Measurements from ENCODE around the gene RNF103.
"Not testable (repeated sequence)": the region's sequence is repeated elsewhere in the genome, so short reads cannot be mapped to it uniquely, and the experiment has no call there.

RNF103 gene, protein sequence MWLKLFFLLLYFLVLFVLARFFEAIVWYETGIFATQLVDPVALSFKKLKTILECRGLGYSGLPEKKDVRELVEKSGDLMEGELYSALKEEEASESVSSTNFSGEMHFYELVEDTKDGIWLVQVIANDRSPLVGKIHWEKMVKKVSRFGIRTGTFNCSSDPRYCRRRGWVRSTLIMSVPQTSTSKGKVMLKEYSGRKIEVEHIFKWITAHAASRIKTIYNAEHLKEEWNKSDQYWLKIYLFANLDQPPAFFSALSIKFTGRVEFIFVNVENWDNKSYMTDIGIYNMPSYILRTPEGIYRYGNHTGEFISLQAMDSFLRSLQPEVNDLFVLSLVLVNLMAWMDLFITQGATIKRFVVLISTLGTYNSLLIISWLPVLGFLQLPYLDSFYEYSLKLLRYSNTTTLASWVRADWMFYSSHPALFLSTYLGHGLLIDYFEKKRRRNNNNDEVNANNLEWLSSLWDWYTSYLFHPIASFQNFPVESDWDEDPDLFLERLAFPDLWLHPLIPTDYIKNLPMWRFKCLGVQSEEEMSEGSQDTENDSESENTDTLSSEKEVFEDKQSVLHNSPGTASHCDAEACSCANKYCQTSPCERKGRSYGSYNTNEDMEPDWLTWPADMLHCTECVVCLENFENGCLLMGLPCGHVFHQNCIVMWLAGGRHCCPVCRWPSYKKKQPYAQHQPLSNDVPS

DNA sequence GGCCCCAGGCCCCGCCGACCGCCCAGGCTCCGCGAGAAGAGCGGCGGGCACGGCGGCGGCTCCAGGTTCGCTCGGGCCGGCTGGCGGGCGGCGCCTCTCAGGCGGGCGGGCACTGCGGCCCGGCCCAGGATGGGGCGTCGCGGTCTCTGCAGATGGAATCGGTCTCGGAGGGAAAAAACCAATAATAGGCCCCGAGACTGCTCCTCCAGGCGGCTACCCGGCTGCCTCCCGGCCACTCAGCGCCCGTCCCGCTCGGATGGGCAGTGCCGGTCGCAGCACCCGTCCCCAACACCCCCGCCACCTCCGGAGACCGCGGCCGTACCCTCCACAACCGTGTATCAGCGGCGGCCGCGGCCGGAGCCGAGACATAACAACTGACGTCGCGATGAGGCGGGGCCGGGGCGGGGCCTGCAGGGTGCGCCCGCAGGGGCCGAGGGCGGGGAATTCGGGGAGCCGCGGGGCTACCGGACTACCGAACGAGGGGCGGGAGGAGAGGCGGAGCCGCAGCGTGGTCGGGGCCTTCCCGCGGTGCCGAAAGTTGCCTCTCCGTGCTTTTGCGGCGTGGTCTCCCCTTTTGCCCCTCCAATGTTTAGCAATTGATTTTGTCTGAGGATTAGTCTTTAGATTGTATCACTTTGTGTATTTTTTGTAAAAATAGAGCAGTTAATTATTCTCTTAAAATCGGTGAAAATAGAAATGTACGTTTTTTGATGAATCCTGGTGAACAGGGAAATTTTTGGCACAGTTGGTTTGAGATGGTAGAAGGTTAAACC, at the start of gene RNF103:
Gene RNF103, minus strand, starts transcription at position 372 of the 773 bp plus-strand sequence. CDS start 979 bp downstream, outside the sequence.
- peak; percentile 81 to 91 (median 86) for DNase-seq

DNA sequence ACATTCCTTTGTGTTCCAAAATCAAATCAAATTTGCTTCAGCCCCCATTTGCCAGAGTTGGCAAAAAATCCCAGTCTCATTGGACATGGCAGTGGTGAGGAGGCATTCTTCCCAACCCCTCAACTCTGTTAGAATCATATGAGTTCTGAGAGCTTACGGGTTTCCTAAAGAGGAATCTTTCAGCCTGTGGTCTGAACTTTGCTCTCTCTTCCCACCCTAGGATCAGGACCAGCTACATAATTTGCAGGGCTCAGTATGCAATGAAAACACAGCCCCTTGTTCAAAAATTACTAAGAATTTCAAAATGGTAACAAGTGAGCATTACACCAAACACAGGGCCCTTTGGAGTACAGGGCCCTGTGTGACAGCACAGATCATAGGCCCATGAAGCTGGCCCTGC, 49.3 kb upstream of the RNF103 start:
- DNase-seq, result no peak

DNA sequence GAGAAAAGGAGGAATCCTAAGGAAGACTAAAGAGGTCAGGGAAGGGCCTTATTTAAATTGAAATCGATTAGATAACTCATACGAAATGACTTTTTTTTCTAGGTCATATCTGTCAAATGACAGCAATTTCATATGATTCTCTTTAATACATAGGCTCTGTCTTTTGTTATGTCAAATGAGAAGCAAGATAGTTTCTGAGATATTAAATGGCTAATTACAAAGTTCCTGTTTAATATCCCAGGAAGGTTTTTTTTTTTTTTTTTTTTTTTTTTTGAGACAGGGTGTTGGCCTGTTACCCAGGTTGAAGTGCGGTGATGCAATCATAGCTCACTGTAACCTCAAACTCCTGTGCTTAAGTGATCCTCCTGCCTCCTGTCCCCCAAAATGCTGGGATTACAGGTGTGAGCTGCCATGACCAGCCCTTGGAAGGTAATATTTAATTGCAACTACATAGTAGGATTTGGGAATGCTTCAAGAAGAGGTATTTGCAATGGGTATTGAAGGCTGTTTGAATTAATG, 48.4 kb upstream of the RNF103 start:
- DNase-seq, result no peak

DNA sequence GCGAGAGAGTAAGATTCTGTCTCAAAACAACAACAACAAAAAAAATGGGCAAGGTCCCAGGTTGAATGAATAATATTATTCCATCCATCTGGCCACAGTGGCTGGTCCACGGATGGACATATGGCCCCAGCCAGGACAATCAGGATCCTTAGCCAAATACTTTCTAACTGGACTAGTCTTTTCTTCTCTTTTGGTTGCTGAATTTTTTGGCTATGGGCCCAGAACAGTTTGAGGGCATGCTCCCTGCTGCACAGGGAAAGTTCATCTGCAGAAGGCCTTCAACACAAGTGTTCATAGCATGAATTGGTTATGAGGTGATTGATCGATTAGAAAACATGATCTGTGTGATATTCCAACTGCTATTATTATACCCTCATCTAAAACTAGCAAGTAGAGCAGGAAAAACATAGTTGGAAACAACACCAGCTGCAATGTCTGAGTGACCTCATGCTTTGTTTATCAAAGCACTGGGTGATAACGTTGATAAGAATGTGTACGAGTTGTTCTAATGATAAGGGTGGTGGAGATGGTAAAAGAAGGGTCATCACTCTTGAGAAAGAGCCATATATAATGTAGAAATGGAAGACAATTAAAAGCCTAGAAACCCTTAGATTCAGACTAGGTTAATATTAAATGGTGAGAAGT, 47.8 kb upstream of the RNF103 start:
- no peak for DNase-seq

DNA sequence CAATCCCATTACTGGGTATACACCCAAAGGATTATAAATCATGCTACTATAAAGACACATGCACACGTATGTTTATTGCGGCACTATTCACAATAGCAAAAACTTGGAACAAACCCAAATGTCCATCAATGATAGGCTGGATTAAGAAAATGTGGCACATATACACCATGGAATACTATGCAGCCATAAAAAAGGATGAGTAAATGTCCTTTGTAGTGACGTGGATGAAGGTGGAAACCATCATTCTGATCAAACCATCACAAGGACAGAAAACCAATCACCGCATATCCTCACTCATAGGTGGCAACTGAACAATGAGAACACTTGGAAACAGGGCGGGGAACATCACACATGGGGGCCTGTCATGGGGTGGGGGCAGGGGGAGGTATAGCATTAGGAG, 45.7 kb upstream of the RNF103 start:
- DNase-seq, result not testable (repeated sequence)

DNA sequence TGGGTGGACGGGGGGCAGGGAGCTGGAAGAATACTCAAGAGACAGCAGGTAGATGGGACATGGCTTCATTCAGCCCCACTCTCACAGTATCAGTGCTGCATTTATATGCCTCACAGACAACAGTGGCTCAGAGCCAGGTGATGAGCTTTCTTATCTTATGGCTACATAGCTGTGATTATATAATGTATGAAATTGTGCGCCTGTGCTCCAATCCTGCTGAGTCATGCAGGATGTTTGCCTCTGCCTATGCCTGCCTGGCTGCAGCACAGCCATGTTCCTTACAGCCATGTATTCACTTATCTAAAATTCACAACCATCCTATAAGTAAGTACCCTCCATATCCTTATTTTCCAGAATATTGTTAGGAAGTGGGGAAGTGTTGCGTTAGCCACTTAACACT, 37.7 kb upstream of the RNF103 start:
- no peak for DNase-seq

DNA sequence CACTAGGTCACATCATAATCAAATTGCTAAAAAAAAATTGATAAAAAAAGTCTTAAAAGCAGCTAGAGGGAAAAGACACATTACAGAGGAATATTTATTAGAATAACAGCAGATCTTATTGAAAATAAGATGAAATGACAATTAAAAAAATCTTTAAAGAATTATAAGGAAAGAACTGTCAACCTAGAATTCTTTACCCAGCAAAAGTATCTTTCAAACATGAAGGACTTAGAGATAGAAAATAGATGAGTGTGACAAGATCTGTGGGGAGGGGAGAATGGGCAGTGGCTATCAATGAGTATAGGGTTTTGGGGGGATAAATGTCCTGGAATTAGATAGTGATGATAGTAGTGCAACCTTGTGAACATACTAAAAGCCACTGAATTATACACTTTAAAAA, 26.5 kb upstream of the RNF103 start:
- DNase-seq, result no peak

DNA sequence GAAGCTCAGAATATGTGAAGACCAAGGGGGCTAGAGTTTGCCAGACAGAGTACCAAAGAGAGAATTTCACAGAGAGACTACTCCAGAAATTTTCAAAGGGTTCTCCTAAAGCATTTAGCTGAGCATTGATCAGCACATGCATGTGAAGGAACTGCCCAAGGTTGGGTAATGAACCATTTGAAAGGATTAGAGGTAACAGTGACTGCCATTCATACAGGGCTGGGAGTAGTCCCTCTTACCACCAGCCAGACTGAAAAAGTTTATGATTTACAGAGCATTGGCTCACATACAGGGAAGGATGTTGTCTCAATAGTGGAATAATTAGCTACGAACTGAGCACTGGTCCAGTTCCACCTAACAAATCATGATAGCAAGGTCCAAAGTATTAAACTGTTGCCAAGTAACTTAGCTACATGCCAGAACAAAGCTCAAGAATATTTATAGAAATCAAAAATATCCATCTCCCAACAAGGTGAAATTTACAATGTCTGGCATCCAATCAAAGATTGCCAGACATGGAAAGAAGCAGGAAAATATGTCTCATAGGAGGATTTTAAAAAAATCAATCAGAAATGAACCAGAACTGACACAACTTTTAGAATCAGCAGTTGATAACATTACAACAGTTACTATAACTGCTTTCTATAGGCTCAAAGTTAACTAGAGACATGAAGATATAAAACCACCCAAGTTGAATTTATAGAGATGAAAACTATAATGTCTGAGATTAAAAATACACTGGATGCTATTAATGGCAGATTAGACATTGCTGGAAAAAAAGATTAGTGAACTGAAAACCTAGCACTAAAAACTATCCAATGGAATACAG, 25.7 kb upstream of the RNF103 start:
- no peak for DNase-seq

DNA sequence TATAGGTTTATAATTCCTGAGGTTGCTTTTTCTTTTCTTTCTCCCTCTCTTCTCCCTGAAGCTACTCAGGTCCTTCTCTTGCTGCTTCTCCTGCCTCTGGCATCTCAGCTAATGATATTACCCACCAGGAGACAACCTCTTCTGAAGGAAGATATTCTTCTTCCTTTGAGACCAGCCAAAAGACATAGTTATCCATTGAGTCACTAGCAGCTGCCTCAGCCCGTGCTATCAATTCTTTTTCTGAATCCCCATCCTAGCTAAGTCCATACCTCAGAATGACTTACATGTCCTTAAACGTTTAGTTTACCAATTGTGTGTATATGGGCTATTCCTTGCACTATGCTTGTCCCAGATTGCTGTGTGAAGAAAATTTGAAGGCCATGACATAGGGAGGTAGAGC, 25.0 kb upstream of the RNF103 start:
- no peak for DNase-seq

DNA sequence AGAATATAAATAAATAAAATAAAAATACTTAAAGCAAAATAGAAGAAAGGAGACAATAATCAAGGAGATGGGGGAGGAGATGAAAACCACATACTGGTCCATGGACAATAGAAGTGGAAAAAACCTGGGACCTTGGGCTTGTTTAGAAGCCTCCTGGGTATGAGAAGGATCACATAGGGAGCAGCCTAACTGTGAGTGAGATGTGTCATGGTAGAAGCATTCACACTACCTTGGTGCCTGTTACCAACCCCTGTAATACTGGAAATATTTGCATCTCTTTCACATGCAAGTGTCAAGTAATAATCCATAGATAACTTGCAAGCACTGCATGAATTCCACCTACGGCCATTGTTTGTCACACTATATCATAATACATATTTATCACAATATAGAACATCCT, 23.2 kb upstream of the RNF103 start:
- DNase-seq, result no peak

DNA sequence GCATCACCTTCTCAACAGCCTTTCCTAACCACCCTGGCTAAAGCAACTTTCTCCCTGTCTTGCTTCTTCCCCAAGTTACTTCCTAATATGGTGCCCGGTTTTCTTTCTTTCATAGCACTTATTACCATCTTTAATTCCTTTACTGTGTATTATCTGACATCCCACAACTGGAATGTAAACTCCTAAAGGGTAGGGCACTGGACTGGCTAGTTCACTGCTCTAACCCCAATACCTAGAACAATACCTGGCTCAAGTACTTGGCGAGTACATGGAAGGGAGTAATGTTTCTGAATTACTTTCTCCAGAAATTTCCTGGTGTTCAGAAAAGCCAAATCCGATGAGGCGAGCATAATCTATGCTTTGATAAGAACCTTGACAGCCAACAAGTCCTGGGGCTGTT, 22.7 kb upstream of the RNF103 start:
- DNase-seq, result no peak

DNA sequence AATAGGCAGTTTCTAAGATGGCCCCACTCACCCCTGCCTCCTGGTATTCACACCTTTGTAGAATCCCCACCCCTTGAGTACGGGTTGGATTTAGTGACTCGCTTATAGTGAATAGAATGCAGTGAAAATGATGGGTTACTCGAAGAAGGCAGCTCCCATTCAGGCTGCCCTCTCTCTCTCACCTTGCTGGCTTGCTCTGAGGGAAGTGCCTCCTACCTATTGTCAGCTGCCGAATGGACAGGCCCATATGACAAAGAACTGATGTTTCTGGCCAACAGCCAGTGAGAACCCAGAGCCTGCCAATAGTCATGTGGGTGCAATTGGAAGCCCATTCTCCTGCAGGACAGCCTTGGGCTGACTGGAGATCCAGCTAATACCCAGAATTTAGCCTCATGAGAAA, 22.1 kb upstream of the RNF103 start:
- DNase-seq, result no peak

DNA sequence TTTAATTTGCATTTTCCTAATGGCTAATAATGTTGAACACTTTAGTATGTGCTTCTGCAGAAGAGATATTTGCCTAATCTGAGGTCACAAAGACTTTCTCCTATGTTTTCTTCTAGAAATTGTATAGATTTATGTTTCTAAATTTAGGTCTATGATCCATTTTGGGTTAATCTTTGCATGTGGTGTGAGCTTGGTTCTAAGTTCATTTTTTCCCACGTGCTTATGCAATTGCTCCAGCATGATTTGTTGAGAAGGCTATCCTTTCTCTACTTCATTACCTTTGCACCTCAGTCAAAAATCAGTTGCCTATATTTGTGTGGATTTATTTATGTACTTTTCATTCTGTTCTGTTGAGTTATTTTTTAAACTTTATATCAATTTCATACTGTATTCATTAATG, 15.0 kb upstream of the RNF103 start:
- DNase-seq, result no peak

DNA sequence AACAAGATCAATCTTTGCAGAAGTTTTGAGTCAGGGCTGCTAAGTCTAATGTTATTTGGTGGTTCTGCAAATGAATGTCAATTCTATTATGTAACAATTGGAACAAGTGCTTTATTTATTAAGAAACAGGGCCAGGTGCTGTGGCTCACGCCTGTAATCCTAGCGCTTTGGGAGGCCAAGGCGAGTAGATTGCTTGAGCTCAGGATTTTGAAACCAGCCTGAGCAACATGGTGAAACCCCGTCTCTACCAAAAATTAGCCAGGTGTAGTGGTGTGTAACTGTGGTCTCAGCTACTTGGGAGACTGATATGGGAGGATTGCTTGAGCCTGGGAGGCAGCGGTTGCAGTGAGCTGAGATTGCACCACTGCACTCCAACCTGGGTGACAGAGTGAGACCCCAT, 13.2 kb upstream of the RNF103 start:
- no peak for DNase-seq

DNA sequence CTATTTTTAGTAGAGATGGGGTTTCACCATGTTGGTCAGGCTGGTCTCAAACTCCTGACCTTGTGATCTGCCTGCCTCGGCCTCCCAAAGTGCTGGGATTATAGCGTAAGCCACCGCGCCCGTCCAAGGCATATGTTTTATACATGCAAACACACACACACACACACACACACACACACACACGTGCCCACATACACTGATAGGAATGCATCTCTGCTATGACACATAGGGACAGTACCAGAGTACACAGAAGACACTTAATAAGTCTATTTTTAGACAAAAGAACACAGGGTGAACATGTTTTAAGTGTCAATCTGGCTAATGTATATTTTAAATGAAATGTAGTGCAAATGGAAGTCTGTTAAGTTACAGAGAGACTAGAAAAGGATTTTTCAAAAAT, 10.7 kb upstream of the RNF103 start:
- no peak for DNase-seq

DNA sequence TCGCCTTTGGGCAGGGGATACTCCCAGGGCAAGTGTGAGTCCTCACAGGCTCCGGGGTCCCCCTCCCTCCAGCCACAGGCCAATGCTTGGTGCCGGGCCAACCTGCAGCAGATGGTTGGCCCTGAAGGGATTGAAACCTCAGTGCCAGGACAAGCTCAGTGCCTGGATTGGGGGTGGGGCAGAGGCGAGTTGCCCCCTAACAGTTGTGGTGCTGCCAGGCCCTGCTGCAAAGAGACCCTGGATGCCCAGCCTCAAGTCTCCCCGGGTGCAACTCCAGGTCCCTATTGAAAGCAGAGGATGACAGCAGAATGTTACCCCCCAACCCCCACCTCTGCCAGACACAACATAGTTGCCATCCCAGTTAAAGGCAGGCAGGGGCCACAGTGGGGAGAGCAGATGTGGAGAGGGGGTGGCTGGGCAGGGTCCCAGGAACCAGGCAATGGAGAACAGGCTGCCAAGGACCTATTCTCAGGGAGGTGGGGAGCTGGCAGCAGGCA, 9.5 kb upstream of the RNF103 start:
- no peak for DNase-seq

DNA sequence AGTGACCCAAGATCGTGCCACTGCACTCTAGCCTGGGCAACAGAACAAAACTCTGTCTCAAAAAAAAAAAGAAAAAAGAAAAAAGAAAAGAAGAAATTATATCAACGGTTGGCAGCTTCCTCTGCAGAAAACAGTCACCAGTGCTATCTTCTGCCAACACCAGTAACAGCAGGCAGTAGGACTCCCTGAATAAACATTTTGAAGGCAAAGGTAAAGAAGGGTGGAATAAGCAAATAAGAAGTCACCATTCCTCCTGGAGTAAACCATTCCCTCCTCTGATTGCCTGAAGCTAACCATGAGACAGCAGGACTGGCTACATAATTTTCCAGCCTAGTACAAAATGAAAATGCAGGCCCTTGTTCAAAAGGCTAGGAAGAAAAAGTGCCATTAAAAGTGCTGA, 9.0 kb upstream of the RNF103 start:
- DNase-seq, result no peak

DNA sequence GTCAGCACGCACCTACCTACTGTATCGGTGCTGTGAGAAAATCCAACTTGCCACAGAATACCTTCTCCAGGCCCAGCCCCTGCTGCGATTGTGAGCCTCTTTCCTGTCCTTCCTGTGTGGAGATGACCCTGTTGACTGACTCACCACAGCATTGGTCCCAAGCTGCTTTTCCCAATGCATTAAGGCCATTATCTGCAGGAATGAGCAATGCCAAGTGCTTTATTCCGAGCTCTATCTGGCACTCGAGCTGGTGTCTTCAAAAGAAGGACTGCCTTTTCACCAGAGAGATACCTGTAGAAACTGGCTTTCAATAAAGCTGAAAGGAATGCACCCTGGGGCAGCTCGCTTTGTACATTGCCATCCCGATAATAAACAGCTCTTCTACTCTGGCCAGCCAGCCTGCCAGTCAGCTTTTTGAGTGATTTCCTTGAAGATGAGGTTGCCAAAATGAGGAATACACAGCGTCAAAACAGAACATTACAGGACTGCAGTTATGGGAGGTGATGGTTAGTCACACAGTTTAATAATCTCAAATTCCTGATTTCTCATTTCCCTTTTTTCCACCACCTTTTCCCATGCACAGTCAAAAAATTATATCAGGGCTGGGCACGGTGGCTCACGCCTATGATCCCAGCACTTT, 8.3 kb upstream of the RNF103 start:
- DNase-seq, result no peak

DNA sequence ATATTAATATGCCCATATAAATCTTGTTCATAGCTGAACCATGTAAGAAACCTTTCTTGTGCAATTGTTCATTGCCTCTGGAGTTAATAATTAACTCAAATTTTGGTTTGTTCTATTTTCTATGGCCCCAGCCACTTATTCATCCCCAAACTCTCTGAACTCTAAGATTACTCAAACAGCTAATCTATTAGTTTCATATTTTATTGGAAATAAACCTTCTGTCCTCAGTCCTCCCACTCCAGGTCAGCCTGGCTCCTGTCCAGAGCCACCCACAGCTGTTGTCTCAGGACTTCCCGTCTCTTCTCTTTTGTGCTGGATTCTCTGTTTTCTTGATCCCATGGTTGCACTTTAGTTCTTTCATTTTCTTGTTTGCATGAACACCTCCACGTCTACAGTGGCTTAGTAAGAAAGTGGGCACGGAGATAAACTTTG, 4.4 kb upstream of the RNF103 start:
- DNase-seq, result no peak

DNA sequence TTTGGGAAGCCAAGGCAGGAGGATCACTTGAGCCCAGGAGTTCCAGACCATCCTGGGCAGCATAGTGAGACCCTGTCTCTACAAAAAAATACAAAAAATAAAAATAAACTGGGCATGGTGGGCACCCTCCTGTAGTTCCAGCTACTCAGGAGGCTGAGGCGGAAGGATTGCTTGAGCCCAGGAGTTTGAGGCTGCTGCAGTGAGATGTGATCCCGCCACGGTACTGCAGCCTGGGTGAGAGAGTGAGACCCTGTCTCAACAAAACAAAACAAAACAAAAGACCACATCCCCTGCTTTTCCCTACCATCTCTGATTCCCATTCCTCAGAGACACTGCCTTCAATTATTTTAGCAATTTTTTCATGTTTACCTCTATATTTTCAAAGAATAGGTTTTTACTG, 3.9 kb upstream of the RNF103 start:
- DNase-seq, result no peak

DNA sequence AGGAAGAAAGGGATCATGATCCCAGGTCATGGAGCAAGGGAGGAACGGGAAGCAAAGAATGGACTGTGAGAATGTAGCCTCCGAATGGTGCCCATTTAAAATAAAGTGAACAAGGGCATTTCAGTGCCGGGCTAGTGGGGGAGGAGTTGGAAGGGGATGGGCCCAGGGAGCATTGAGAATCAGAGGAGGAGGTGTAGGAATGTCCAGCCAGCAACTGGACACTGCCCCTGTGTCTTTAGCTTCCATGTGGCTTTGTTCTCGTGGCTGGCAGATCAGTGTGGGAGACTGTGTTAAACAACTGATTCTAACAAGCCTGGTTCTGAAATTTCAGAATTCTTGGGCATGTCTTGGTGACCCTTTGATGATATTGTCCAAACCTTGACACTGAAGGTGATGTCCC, 1.4 kb upstream of the RNF103 start:
- DNase-seq, result no peak

DNA sequence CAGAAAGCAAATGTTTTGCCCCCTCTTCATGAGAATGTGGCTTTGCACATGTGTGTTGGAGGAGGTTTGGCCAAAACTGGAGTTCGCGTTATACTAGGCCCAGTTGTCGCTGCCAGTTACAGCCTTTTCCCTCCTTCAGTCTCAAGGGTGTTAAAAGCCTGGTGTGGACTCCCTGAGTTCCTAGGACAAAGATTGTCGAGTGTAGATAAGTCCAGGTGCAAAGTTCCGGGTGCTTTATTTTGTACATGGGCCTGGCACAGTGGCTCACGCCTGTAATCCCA, 542 bp upstream of the RNF103 start:
- DNase-seq, result no peak
